ENCODE measurements around the gene POLR2C.
"Not testable (repeated sequence)": the region's sequence is repeated elsewhere in the genome, so short reads cannot be mapped to it uniquely, and the experiment has no call there.

Gene POLR2C

GRCh38 chr16:57479976-57480753, 17.7 kb downstream of the POLR2C start:
- DNase-seq, result no peak

DNA sequence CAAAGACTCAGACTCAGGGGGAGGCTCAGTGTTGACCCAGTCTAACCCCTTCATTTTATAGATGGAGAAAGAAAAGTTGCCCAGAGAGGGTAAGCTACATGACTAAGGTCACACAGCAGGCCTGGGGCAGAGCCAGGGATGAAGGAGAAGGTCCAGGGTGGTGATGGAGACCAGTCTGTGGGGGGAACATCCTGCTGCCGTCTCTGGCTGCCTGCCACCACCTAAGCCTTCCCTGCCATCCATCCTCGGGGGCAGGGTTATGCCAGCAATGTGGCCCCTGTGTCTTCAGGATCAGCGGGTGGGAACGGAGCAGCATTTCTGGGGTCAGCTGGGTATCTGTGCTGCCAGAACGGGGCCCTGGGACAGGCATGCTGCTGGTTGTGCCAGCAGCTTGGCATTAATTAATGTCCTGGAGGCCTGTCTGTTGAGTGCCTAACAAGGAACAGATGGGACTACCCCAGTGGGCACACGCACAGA, 18.3 kb downstream of the POLR2C start:
- DNase-seq, result peak; percentile 38

DNA sequence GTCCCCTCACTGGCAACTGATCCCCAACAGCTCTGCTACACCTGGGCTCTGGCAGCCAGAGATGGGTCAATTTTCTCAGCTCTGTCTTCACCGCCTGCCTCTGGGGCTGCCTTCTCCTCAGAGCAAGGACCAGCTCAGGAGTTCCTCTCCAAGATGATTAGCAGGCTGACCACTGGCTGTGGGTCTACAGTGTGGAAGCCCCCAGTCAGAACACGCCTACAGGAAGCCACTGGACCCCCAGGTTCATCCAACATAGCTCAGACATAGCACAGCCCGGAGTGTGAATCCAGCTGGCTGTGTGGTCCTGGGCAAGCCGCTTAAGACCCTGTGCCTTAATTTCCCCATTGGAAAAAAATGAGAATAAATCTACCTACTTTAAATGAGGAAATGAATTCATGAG, 18.9 kb downstream of the POLR2C start:
- DNase-seq, result no peak

- DNase-seq, result no peak
Measured at GRCh38 chr16:57482845-57483545, 20.5 kb downstream of the POLR2C start.

- no peak for DNase-seq
Measured at GRCh38 chr16:57483725-57484514, 21.4 kb downstream of the POLR2C start.

DNA sequence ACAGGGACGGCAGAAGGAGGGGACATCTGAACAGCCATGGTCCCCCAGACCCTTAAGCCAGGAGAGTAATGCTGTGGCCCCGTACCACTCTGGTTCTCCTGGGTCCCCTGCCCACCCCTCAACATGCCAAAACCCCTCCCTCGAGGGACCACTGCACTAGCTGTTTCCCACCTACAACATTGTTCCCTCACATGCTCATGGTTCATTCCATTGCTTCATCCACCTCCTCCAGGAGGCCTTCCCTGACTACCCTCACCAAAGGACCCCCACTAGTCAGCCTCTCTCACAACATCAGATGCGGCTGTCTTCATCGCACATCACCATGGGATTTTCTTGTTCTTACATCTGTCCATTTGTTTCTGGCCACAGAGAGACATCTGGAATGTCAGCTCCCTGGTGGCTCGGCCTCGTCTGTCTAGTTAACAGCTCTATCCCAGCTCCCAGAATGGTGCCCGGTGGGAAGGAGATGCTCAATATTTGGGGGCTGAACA, 22.1 kb downstream of the POLR2C start:
- no peak for DNase-seq

- no peak for DNase-seq
Measured at GRCh38 chr16:57485091-57485915, 22.8 kb downstream of the POLR2C start.

DNA sequence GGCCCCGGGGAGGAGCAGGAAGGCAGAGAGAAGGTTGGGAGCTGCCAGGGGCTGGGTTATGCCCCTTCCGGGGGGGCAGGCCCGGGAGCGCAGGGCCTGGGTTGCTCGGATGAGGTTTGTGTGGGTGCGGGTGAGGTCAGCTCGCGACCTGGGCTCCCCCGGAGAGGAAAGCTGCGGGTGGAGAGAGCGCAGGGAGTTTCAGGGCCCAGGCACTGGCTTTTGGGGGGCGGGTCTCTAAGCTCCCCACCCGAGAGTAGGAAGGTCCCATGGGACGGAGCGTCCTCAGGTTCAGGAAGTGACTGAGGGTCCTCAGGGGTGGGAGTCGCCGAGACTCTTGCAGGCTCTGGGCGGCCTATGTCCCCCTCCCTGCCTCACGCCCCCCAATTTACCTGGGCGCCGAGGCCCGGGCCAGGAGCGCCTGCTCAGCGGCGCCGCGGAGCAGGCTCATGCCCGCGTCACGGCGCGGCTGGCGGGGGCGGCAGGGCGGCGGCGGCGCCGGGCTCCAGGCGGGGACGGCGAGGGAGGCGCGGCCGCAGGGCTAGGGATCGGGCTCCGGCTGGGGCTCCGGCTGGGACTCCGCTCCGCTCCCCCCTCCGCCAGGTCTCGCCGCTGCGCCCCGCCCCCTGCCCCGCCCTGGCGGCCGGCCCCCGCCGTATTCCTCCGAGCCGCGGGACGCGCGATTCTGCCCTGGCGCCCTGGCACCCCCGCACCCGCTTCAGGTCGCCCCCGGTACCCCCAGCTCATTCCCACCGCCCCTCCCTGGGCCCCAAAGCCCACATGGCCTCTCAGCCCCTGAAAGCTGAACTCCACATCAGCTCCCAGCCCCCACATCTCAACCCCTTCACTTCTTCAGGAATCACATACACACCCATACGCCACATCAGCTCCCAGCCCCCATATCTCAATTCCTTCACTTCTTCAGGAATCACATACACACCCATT, 23.7 kb downstream of the POLR2C start, which contains the start of gene DOK4:
TSS of gene DOK4 (minus strand) at position 578 of the 942 bp plus-strand sequence. CDS start 6,986 bp downstream, outside the sequence.
- peak; percentile 18 for DNase-seq

- DNase-seq, result no peak
Measured at GRCh38 chr16:57486858-57487834, 24.7 kb downstream of the POLR2C start.

DNA sequence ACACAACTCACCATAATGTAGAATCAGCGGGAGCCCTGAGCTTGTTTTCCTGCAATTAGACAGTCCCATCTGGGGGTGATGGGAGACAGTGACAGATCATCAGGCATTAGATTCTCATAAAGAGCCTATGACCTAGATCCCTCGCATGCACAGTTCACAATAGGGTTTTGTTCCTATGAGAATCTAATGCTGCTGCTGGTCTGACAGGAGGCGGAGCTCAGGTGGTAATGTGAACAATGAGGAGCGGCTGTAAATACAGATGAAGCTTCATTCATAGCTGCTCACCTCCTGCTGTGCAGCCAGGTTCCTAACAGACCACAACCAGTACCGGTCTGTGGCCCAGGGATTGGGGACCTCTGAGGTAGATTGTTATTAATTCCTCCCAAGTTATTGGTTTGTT, 26.8 kb downstream of the POLR2C start:
- no peak for DNase-seq

DNA sequence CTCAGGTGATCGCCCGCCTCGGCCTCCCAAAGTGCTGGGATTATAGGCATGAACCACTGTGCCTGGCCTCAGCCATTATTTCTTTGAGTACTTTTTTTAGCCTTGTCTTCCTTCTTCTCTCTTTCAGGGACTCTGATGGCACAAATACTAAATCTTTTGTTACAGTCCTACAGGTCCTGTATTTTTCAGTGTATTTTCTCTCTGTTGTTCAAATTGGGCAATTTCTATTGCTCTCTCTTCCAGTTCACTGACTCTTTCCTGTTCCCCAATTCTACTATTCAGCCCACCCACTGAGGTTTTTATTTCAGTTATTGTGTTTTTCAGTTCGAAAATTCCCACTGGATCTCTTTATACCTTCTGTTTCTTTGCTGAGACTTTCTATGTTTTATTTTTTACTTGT, 31.3 kb downstream of the POLR2C start:
- no peak for DNase-seq

- no peak for DNase-seq
Measured at GRCh38 chr16:57497121-57497520, 34.6 kb downstream of the POLR2C start.

GRCh38 chr16:57498031-57498430, 35.6 kb downstream of the POLR2C start:
- DNase-seq, result no peak

GRCh38 chr16:57499941-57500340, 37.5 kb downstream of the POLR2C start:
- DNase-seq, result not testable (repeated sequence)

DNA sequence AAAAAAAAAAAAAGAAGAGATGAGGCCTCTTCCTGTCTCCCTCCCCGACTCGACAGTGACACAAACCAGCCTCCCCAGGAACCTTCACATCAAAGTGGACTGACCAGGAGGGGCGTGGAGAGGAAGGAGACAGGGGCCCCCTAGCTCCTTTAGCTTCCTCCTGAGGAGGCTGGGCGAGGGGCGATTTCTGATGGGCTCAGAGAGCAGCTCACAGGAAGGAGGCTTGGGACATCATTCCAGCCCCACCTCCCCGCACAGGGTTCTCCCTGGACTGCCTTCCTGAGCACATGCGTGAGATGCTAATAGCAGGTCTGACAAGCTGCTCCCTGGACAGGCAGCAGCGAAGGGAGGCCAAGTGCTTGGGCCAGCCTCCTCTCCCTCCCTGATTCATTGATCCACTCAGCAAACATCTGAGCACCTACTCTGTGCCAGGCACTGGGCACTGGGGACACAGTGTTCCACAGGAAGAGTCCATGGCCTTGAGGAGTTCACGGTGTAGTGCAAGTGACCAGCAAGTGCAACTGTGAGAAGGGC, 38.2 kb downstream of the POLR2C start:
- DNase-seq, result no peak

GRCh38 chr16:57501492-57501891, 39.0 kb downstream of the POLR2C start:
- DNase-seq, result no peak

DNA sequence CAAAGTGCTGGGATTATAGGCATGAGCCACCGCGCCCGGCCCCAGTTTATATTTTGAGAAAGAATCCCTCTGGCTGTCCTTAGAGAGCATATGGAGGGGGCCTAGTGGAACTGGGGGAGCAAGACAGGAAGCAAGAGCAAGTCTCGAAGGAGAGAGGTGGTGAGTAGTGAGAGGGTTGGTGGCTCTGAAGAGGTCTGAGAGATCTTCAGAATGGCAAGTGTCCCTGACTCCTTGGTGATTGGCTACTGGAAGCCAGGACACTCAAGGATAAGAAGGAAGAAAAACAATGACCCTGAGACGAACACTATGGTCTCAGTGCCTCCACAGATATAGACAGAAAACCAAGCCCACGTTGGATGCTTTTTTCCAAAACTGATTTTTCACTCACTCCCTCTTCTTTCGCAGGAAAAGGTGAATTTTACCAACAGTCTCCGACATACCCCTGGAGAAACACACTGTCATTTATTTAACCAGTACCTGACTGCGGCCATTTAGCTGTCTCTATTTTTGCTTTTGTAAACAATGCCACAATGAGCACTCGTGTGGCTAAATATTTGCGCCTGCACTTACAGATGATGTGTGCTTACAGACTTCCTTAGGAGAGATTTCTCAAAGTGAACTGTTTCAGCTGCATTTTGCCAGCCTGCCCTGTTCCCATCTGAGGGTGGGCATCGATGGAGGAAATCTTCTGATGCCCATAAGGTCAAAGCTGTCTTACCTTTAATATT, 39.7 kb downstream of the POLR2C start:
- no peak for DNase-seq

GRCh38 chr16:57503366-57503765, 40.9 kb downstream of the POLR2C start:
- no peak for DNase-seq

GRCh38 chr16:57504001-57504400, 41.5 kb downstream of the POLR2C start:
- DNase-seq, result no peak

Measured in NCI-H1694 (cell line).